ENCODE results near the gene TRIM62.

GRCh38 chr1:33157131-33157530 is 24.7 kb downstream of the TRIM62 start:
- no peak for TF ChIP-seq CTCF (conservative IDR thresholded peaks at IDR 0.05)
- TF ChIP-seq EZH2 (IDR thresholded peaks at IDR 0.05; ENCODE audit: low read depth), result no peak

All from PC-9 (cell line).